Coronary artery (tissue), 2 donors: ENCODE measurements around the gene SMG5.

ENCODE experiments used
- DNase-seq: peaks from one replicate; pipeline ENCODE4 v3.0.0-alpha.2; 2017; ENCODE audit warnings: low spot score
- H3K27ac ChIP-seq, 2 donors: fragments of 200-600 bp; sonication (generic); one replicate each; pipeline ENCODE4 v1.5.1; 2016 to 2019
- H3K4me3 ChIP-seq: fragments of 200-600 bp; sonication (generic); 2 replicates; pipeline ENCODE4 v1.5.1; 2016; ENCODE audit warnings: mild to moderate bottlenecking, moderate library complexity
- CTCF ChIP-seq: fragments of 200-600 bp; sonication (generic); IDR thresholded peaks from one replicate; pipeline ENCODE4 v1.5.1; 2019; ENCODE audit warnings: antibody characterized with exemption

Gene SMG5

GRCh38 chr1:156246241-156246780 lies 36.3 kb downstream of the SMG5 start:
- DNase-seq = no peak
- Histone ChIP-seq H3K27ac (no peak overlapping the region), H3K4me3 (peak overlapping the region; percentile 56)
- TF ChIP-seq CTCF = no peak

GRCh38 chr1:156245451-156246232 lies 37.0 kb downstream of the SMG5 start:
- Histone ChIP-seq H3K27ac (no peak overlapping the region), H3K4me3 (peak overlapping the region; percentile 56)
- no peak for TF ChIP-seq CTCF
- DNase-seq = no peak

- H3K4me3 ChIP-seq = no peak overlapping the region
- no peak overlapping the region for H3K27ac ChIP-seq
- DNase-seq = no peak
- no peak for TF ChIP-seq CTCF
Observed at GRCh38 chr1:156244712-156245111, 37.9 kb downstream of the SMG5 start.

GRCh38 chr1:156244126-156244525 lies 38.5 kb downstream of the SMG5 start:
- DNase-seq = no peak
- TF ChIP-seq CTCF = no peak
- Histone ChIP-seq H3K27ac (no peak overlapping the region), H3K4me3 (no peak overlapping the region)

GRCh38 chr1:156242738-156243137 lies 39.9 kb downstream of the SMG5 start:
- DNase-seq = no peak
- TF ChIP-seq CTCF = no peak
- Histone ChIP-seq H3K27ac (no peak overlapping the region), H3K4me3 (no peak overlapping the region)

GRCh38 chr1:156241926-156242325 lies 40.7 kb downstream of the SMG5 start, which contains the start of gene BGLAP:
TSS of gene BGLAP (plus strand) at chr1:156242184. CDS start at chr1:156242232, 48 bp downstream.
- H3K4me3 ChIP-seq = no peak within 1 kb of the TSS
- no peak for TF ChIP-seq CTCF
- no peak for DNase-seq
- H3K27ac ChIP-seq = no peak within 1 kb of the TSS

GRCh38 chr1:156241311-156241811 lies 41.3 kb downstream of the SMG5 start:
- DNase-seq = no peak
- no peak overlapping the region for H3K27ac ChIP-seq
- no peak for TF ChIP-seq CTCF
- H3K4me3 ChIP-seq = no peak overlapping the region
